Immature natural killer cell (primary cell): ENCODE data around the gene TBL1X. TPM values are rescaled to one million over a fixed set of nuclear protein-coding genes. Genes with fewer than 3 reads are reported as not detected.
"Not testable (repeated sequence)": the region's sequence is repeated elsewhere in the genome, so short reads cannot be mapped to it uniquely, and the experiment has no call there.

Experiments
- DNase-seq, 3 donors: peaks; one replicate each; pipeline ENCODE4 v3.0.0; 2022; ENCODE audit warnings: mixed read lengths in 1 of 3
- H3K27ac Mint-ChIP-seq, 6 donors: one replicate each; pipeline ENCODE4 v1.8.0; 2020; ENCODE audit warnings: mixed read lengths in 6 of 6, mild to moderate bottlenecking in 5 of 6, inconsistent platforms in 4 of 6, moderate library complexity in 3 of 6
- H3K27me3 Mint-ChIP-seq, 3 donors: one replicate each; pipeline ENCODE4 v1.8.0; 2020 to 2021; ENCODE audit warnings: low read depth in 3 of 3, mild to moderate bottlenecking in 3 of 3, mixed read lengths in 3 of 3, moderate library complexity in 3 of 3, inconsistent platforms in 1 of 3
- H3K36me3 Mint-ChIP-seq, 3 donors: one replicate each; pipeline ENCODE4 v1.8.0; 2020; ENCODE audit warnings: mixed read lengths in 3 of 3, inconsistent platforms in 2 of 3, mild to moderate bottlenecking in 2 of 3
- H3K4me1 Mint-ChIP-seq, 2 donors: one replicate each; pipeline ENCODE4 v1.8.0; 2020; ENCODE audit warnings: inconsistent platforms in 2 of 2, mild to moderate bottlenecking in 2 of 2, mixed read lengths in 2 of 2, moderate library complexity in 1 of 2
- H3K4me3 Mint-ChIP-seq, 5 donors: one replicate each; pipeline ENCODE4 v1.8.0; 2020; ENCODE audit warnings: mild to moderate bottlenecking in 5 of 5, mixed read lengths in 5 of 5, inconsistent platforms in 3 of 5, moderate library complexity in 3 of 5
- H3K9me3 Mint-ChIP-seq, 6 donors: one replicate each; pipeline ENCODE4 v1.8.0; 2020; ENCODE audit warnings: mild to moderate bottlenecking in 6 of 6, mixed read lengths in 6 of 6, inconsistent platforms in 4 of 6, moderate library complexity in 3 of 6
- polyA plus RNA-seq, 3 donors: library from polyadenylated mRNA; unstranded; fragments of 300-500 nt; fragmentation: Illumina TruSeq; gene quantifications; one replicate each; pipeline ENCODE4 v1.2.3, GENCODE V29; 2021

Gene TBL1X
- polyA plus RNA-seq, 3 donors from 2014 or later: 6.4 to 12.6 (median 9.9) TPM

GRCh38 chrX:9440116-9440844 lies 24.6 kb upstream of the TBL1X start:
- Mint-ChIP-seq H3K4me1 (peaks cover 0 to 2% of the 10 kb centered on the region in 2 donors), H3K27me3 (peaks cover 2 to 5% (median 2%) of the 10 kb centered on the region in 3 donors), H3K27ac (peak overlapping the region in 1 of 6 donors; percentile 22), H3K36me3 (no peaks in the 10 kb centered on the region), H3K9me3 (peaks cover 0 to 2% (median 0%) of the 10 kb centered on the region in 6 donors), H3K4me3 (no peak overlapping the region)
- DNase-seq: no peak

GRCh38 chrX:9442056-9442455 lies 22.8 kb upstream of the TBL1X start:
- Mint-ChIP-seq H3K4me3 (no peak overlapping the region), H3K9me3 (peaks cover 0 to 2% (median 0%) of the 10 kb centered on the region in 6 donors), H3K4me1 (peaks cover 0 to 2% of the 10 kb centered on the region in 2 donors), H3K27me3 (peaks cover 0 to 5% (median 2%) of the 10 kb centered on the region in 3 donors), H3K27ac (no peak overlapping the region), H3K36me3 (no peaks in the 10 kb centered on the region)
- no peak for DNase-seq

GRCh38 chrX:9443327-9443726 lies 21.5 kb upstream of the TBL1X start:
- Mint-ChIP-seq H3K27ac (no peak overlapping the region), H3K9me3 (no peaks in the 10 kb centered on the region), H3K36me3 (no peaks in the 10 kb centered on the region), H3K4me3 (no peak overlapping the region), H3K4me1 (peaks cover 0 to 2% of the 10 kb centered on the region in 2 donors), H3K27me3 (peaks cover 0 to 5% (median 2%) of the 10 kb centered on the region in 3 donors)
- DNase-seq: no peak

- H3K4me3 Mint-ChIP-seq: no peak overlapping the region
- no peaks in the 10 kb centered on the region for H3K36me3 Mint-ChIP-seq
- H3K4me1 Mint-ChIP-seq: no peaks in the 10 kb centered on the region
- DNase-seq: no peak
- H3K9me3 Mint-ChIP-seq: no peaks in the 10 kb centered on the region
- H3K27ac Mint-ChIP-seq: no peak overlapping the region
- peaks cover 0 to 3% (median 0%) of the 10 kb centered on the region in 3 donors for H3K27me3 Mint-ChIP-seq
These were observed 17.0 kb upstream of the TBL1X start for GRCh38 chrX:9447906-9448305.

GRCh38 chrX:9456250-9457074 lies 8.4 kb upstream of the TBL1X start:
- Mint-ChIP-seq H3K4me1 (peaks cover 11 to 14% of the 10 kb centered on the region in 2 donors), H3K9me3 (no peaks in the 10 kb centered on the region), H3K36me3 (no peaks in the 10 kb centered on the region), H3K4me3 (peak overlapping the region in 4 of 5 donors; percentile 19 to 75 (median 48)), H3K27ac (peak overlapping the region; percentile 80 to 93 (median 86)), H3K27me3 (peaks cover 2 to 7% (median 3%) of the 10 kb centered on the region in 3 donors)
- DNase-seq: peak; percentile 60 to 71 (median 64)

GRCh38 chrX:9458034-9458433 lies 6.8 kb upstream of the TBL1X start:
- H3K27me3 Mint-ChIP-seq: peaks cover 10 to 12% (median 11%) of the 10 kb centered on the region in 3 donors
- H3K9me3 Mint-ChIP-seq, H3K36me3 Mint-ChIP-seq: not testable (repeated sequence)
- peak overlapping the region in 3 of 6 donors; percentile 12 to 71 (median 40) for H3K27ac Mint-ChIP-seq
- H3K4me3 Mint-ChIP-seq: peak overlapping the region in 1 of 5 donors; percentile 52
- DNase-seq: peak in 2 of 3 donors; percentile 21 to 59
- H3K4me1 Mint-ChIP-seq: peaks cover 26 to 29% of the 10 kb centered on the region in 2 donors

- Mint-ChIP-seq H3K27ac (peak overlapping the region in 3 of 6 donors; percentile 12 to 79 (median 40)), H3K27me3 (peaks cover 12 to 16% (median 15%) of the 10 kb centered on the region in 3 donors), H3K9me3 (no peaks in the 10 kb centered on the region), H3K4me3 (peak overlapping the region in 1 of 5 donors; percentile 52), H3K36me3 (no peaks in the 10 kb centered on the region), H3K4me1 (peaks cover 30 to 33% of the 10 kb centered on the region in 2 donors)
- DNase-seq: no peak
These were observed 6.3 kb upstream of the TBL1X start for GRCh38 chrX:9458516-9459078.

GRCh38 chrX:9459186-9459748 lies 5.6 kb upstream of the TBL1X start:
- Mint-ChIP-seq H3K27ac (peak overlapping the region in 1 of 6 donors; percentile 79), H3K4me3 (no peak overlapping the region), H3K36me3 (no peaks in the 10 kb centered on the region), H3K27me3 (peaks cover 17 to 22% (median 18%) of the 10 kb centered on the region in 3 donors), H3K4me1 (peaks cover 37 to 39% of the 10 kb centered on the region in 2 donors), H3K9me3 (no peaks in the 10 kb centered on the region)
- DNase-seq: no peak

- Mint-ChIP-seq H3K27ac (peak overlapping the region in 3 of 6 donors; percentile 5 to 57 (median 53)), H3K4me3 (no peak overlapping the region), H3K9me3 (no peaks in the 10 kb centered on the region), H3K4me1 (peaks cover 38 to 39% of the 10 kb centered on the region in 2 donors), H3K36me3 (no peaks in the 10 kb centered on the region), H3K27me3 (peaks cover 19 to 24% (median 21%) of the 10 kb centered on the region in 3 donors)
- no peak for DNase-seq
These were observed 3.8 kb upstream of the TBL1X start for GRCh38 chrX:9461087-9461486.

GRCh38 chrX:9462456-9462855 lies 2.4 kb upstream of the TBL1X start:
- peak overlapping the region; percentile 62 to 85 (median 68) for H3K4me3 Mint-ChIP-seq
- DNase-seq: no peak
- peak overlapping the region; percentile 76 to 97 (median 83) for H3K27ac Mint-ChIP-seq
- H3K27me3 Mint-ChIP-seq: peaks cover 13 to 29% (median 19%) of the 10 kb centered on the region in 3 donors
- no peaks in the 10 kb centered on the region for H3K36me3 Mint-ChIP-seq
- no peaks in the 10 kb centered on the region for H3K9me3 Mint-ChIP-seq
- peaks cover 39 to 42% of the 10 kb centered on the region in 2 donors for H3K4me1 Mint-ChIP-seq

- H3K36me3 Mint-ChIP-seq: no peaks in the 10 kb centered on the region
- H3K27me3 Mint-ChIP-seq: peaks cover 13 to 34% (median 20%) of the 10 kb centered on the region in 3 donors
- peak overlapping the region in 4 of 5 donors; percentile 35 to 86 (median 68) for H3K4me3 Mint-ChIP-seq
- H3K27ac Mint-ChIP-seq: peak overlapping the region in 1 of 6 donors; percentile 83
- H3K9me3 Mint-ChIP-seq: no peaks in the 10 kb centered on the region
- peaks cover 52 to 57% of the 10 kb centered on the region in 2 donors for H3K4me1 Mint-ChIP-seq
- DNase-seq: peak; percentile 44 to 53 (median 47)
These were observed 694 bp downstream of the TBL1X start for GRCh38 chrX:9465380-9466123.

- H3K4me3 Mint-ChIP-seq: peak overlapping the region; percentile 77 to 86 (median 83)
- peaks cover 13 to 34% (median 20%) of the 10 kb centered on the region in 3 donors for H3K27me3 Mint-ChIP-seq
- H3K36me3 Mint-ChIP-seq: peaks cover 0 to 4% (median 0%) of the 10 kb centered on the region in 3 donors
- peak in 2 of 3 donors; percentile 11 to 28 for DNase-seq
- peaks cover 52 to 57% of the 10 kb centered on the region in 2 donors for H3K4me1 Mint-ChIP-seq
- H3K9me3 Mint-ChIP-seq: no peaks in the 10 kb centered on the region
- H3K27ac Mint-ChIP-seq: peak overlapping the region; percentile 63 to 86 (median 71)
These were observed 1.3 kb downstream of the TBL1X start for GRCh38 chrX:9466124-9466495.
